Measurements from ENCODE around the gene USP36.
A peak's percentile ranks its signal among the peaks of the same experiment; 100 is the strongest.
"Not testable (repeated sequence)": the region's sequence is repeated elsewhere in the genome, so short reads cannot be mapped to it uniquely, and the experiment has no call there.

Gene USP36

DNA sequence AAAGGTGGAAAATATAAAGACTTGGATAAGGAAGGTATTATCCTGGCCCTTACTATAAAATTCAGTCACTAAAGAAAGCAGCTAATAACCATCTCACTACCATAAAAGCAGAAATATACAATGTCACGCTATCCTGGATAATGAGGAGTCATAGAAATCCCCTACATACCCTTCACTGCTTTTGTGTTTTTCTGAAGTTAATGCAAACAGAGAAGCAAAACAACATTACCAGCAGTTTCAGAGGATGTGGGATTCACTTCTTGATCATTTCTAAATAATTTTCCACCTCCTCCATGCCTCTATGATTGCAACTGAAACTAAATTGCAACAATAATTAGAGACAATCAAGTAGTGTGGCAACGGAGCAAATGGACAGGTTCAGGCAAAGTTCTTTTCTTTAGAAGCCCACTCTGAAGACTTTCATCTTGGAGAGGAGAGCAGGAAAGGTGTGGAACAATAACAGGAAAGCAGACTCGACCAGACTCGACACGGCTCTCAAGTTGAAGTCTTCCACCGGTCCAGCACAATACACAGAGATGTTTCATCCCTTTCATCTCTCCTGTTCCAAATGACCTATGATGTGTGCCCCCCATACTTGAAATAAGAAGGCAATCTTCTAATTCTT is 68.7 kb downstream of the USP36 start:
- no peak for DNase-seq (ENCODE audit: low read depth in 2 of 3, low spot score in 1 of 3)

- no peak for DNase-seq (ENCODE audit: low read depth in 2 of 3, low spot score in 1 of 3)
Observed at GRCh38 chr17:78769196-78769773, 71.3 kb downstream of the USP36 start.

DNA sequence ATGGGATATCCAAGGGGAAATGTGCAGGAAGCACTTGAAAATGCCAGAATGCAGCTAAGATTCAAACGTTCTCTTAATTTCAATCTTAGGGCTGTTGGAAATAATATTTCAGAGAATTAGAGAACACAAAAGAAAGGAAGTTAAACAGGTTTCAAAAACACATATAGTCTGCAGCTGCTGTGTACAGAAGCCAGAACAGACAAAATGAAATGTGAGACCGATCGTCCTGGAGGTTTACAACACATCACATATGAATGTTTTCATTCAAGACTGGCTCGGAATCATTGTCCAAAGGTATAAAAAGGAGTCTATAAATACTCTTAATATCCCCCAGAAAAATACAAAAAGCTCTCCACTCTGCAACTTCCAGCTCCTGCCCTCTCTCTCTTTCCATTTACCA is 72.8 kb downstream of the USP36 start:
- DNase-seq (ENCODE audit: low read depth in 2 of 3, low spot score in 1 of 3) = no peak

- DNase-seq (ENCODE audit: low read depth in 2 of 3, low spot score in 1 of 3) = no peak
Observed at GRCh38 chr17:78766743-78767294, 73.8 kb downstream of the USP36 start.

DNA sequence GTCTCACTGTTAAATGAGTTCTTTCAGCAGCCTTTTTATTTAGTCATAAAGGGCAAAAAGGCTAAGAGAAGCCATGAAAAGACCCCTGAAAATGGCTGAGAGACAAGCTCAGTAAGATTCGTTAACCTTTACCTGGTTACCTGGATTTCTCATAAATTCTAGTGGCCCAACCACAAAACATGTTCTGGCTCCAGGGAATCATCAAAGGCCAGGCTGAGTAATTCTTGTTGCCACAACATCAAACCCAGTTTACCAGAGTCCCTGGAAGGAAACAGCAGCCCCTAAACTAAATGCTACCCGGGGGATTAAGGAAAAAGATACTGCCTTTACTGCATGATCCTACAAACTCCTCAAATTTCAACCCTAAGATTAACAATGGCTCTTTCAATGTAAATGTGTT is 74.4 kb downstream of the USP36 start:
- no peak for DNase-seq (ENCODE audit: low read depth in 2 of 3, low spot score in 1 of 3)

GRCh38 chr17:78765821-78766220 is 74.8 kb downstream of the USP36 start:
- no peak for DNase-seq (ENCODE audit: low read depth in 2 of 3, low spot score in 1 of 3)

GRCh38 chr17:78764871-78765270 is 75.7 kb downstream of the USP36 start:
- no peak for DNase-seq (ENCODE audit: low read depth in 2 of 3, low spot score in 1 of 3)

DNA sequence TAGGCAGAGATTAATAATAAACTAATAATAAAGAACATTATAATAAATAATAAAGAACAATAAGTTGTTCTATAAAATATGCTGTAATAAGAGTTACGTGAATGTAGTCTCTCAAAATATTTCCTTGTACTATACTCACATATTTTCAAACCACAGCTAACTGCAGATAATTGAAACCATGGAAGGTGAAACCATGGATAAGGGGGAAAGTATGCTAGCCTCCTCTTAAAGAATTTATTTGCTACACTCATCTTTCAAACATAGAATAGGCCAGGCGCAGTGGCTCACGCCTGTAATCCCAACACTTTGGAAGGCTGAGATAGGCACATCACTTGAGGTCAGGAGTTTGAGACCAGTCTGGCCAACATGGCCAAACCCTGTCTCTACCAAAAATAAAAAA is 77.1 kb downstream of the USP36 start:
- DNase-seq (ENCODE audit: low read depth in 2 of 3, low spot score in 1 of 3) = no peak

GRCh38 chr17:78761789-78762406 is 78.7 kb downstream of the USP36 start:
- no peak for DNase-seq (ENCODE audit: low read depth in 2 of 3, low spot score in 1 of 3)

DNA sequence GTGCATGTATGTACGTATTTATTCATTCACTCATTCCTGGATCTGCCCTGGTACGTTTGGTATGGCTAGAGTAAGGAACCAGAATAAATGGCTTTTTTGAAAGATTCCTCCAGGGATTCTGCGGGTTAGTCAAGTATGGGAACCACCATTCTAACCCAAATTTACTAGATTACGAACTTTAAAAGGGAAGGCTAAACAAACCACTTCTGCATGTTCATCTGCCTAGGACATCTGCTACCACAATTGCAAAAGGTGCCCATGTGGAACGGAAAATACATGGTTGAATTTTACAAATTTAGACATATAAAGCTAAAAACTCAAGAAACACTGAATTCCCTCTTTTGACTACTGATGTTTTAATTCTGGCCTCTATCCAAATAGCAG is 80.7 kb downstream of the USP36 start:
- no peak for DNase-seq (ENCODE audit: low read depth in 2 of 3, low spot score in 1 of 3)

GRCh38 chr17:78759203-78759968 is 81.2 kb downstream of the USP36 start:
- DNase-seq (ENCODE audit: low read depth in 2 of 3, low spot score in 1 of 3) = peak in 1 of 3 donors; percentile 57

DNA sequence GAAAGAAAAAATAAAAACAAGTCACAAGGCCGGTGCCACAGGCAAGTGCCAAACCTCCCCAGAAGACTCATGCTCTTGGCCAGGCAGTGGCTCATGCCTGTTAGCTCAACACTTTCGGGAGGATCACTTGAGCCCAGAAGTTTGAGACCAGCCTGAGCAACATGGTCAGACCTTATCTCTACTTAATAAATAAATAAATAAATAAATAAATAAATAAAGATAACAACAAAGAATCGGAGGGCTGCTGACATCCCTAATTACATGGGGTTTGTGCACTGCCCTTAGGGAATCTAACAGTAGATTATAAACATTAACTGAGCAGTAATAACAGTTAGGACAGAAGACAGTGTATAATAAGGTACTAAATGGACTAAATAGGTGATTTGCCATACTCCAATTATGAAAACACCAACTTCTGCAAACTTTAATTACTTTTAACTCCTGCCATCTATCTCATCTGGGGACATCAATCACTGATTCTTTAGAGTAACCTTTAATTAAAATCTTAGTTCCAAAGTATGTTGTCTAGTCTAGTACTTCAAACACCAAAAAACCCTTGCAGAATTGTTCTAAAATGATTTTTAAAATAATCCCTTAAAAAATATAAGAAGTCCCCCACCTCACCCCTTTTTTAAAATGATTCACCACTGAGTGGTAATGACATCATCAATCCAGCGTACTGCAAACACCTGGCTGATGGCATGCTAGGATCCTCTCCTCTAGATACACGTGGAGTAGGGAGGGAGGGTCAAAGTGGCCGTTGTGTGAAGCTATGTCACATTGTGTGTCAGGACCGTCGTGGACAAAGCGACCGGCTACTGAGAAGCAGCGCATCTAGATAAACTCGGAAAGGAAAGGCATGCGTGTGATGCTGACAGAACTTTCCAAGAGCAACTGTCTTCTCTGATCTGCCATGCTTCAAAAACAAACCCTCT is 87.0 kb downstream of the USP36 start:
- no peak for DNase-seq (ENCODE audit: low read depth in 2 of 3, low spot score in 1 of 3)

DNA sequence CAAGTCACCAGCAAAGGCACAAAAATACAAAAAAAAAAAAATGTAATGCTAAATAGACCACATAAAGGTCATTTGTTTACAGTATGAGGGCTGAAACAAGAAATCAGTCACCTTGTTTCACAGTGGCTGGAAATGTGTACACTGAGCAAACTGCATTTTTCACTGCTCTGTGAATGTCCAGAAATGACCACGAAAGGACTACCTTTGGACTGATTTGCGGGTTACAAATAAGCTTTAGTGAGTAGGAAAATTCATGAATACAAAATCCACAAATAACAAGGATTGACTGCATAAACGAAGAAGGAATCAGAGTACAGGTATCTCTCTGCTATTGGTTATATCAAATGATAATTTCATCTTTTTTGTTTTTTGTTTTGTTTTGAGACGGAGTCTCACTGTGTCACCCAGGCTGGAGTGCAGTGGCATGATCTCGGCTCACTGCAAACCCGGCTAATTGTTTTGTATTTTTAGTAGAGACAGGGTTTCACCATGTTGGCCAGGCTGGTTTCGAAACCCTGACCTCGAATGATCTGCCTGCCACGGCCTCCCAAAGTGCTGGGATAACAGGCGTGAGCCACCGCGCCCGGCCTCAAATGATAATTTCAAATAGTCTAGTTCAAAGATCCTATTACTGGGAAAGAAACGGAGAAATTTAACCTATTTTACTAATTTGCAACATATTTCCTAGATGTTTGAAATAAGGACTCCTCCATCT is 89.0 kb downstream of the USP36 start:
- DNase-seq (ENCODE audit: low read depth in 2 of 3, low spot score in 1 of 3) = no peak

DNA sequence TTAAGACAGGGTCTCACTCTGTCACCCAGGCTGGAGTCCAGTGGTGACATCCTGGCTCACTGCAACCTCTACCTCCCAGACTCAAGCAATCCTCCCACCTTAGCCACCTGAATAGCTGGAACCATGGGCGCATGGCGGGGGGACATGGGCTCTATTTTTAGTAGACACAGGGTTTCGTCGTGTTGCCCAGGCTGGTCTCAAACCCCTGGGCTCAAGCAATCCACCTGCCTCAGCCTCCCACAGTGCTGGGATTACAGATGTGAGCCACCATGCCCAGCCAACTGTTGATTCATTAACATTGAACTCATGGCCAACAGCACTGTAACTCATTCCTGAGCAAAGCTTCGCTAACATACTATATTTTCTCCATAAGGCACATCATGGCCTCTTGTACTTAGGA is 89.6 kb downstream of the USP36 start:
- not testable (repeated sequence) for DNase-seq (ENCODE audit: low read depth in 2 of 3, low spot score in 1 of 3)

- peak; percentile 58 to 63 (median 59) for DNase-seq (ENCODE audit: low read depth in 2 of 3, low spot score in 1 of 3)
Observed at GRCh38 chr17:78748730-78749317, 91.8 kb downstream of the USP36 start.

DNA sequence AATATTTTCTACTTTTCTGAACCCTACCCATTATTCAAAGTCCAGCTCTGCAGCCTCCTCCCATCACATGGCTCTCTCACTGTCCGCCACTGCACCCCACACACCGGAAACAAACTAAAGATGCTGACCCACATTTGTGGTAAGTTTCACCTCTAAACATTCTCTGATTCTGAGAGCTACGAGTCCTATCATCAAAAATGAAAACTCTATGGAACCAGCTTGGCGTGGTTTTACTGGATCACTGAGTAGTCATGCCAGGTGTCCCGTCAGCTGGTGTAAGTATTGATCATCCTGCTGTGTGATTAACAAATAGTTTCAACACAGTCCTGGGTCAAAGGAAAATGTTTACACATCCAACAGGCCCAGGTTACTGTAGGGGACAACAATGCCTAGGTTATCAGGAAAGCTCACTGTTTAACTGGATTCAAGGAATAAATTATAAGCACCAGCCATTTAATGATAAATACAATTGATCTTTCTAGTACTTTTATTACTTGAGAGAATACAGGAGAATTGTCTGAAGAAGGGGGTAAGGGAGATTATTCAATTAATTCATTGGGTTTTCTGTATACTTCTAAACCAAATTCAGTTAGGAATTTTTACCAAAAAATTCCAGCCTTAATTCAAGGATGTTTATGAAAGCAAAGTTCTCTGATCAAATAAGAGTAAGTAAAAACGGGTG is 92.4 kb downstream of the USP36 start:
- peak in 2 of 3 donors; percentile 35 to 61 for DNase-seq (ENCODE audit: low read depth in 2 of 3, low spot score in 1 of 3)

DNA sequence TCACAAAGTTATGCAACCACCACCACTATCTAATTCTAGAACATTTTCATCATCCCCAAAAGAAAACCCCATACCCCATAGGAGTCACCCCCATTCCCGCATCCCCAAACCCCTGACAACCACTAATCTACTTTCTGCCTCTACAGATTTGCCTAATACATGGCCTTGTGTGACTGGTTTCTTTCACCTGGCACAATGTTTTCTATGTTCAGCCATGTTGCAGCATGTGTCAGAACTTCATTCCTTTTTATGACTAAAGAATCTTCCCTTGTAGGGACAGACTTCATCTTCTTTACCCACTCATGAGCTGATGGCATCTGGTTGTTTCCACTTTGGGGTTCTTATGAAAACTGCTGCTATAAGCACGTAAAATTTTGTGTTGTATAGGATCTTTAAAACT is 93.1 kb downstream of the USP36 start:
- no peak for DNase-seq (ENCODE audit: low read depth in 2 of 3, low spot score in 1 of 3)

GRCh38 chr17:78746949-78747269 is 93.7 kb downstream of the USP36 start:
- no peak for DNase-seq (ENCODE audit: low read depth in 2 of 3, low spot score in 1 of 3)

DNA sequence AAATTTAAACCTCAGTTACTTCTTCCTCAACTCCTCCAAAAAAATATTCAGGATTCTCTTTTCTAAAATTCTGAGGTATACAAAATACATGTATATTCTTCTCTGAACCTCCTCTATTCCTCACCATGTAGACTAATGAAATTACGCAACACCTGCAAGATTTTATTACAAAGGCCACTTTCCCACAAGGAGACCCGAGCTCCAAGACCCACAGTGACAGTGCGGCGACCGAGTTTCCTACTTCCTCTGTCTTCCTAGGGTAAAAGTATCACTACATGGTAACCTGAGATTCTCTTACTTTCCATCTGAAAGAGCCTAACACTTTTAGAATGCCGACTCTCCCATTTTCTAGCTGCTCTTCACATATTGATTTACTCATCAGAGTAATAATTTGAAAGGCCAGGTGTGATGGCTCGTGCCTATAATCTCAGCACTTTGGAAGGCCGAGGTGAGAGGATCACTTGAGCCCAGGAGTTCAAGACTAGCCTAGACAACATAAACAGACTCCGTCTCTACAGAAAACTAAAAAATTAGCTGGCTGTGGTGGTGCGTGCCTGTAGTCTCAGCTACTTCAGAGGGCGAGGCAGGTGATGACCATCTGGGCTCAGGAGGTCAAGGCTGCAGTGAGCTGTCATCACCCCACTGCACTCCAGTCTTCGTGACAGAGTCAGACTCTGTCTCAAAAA is 94.2 kb downstream of the USP36 start:
- no peak for DNase-seq (ENCODE audit: low read depth in 2 of 3, low spot score in 1 of 3)

All from stimulated activated CD4-positive, alpha-beta T cell treated with anti-CD3 and anti-CD28 coated beads, Interleukin-12 subunit alpha, Interleukin-12 subunit beta, amount 100 ng/mL, for 48 hours (primary cell).